Left forelimb (tissue), 1 donor: Measurements from ENCODE around the gene SPATA1.

Experiments
- DNase-seq: peaks from one replicate; pipeline ENCODE4 v3.0.0-alpha.2; 2018; ENCODE audit warnings: low spot score

The SPATA1 gene

DNA sequence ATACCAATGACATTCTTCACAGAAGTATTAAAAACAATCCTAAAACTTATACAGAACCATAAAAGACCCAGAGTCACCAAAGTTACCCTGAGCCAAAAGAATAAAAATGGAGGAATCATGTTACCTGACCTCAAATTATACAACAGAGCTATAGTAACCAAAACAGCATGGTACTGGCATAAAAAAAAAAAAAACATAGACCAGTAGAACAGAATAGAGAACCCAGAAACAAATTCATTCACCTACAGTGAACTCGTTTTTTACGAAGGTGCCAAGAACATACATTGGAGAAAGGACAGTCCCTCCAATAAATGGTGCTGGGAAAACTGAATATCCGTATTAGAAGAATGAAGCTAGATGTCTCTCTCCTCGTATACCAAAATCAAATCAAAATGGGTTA lies 2.8 kb downstream of the SPATA1 start:
- DNase-seq, result no peak

- DNase-seq, result no peak
These were observed 4.0 kb downstream of the SPATA1 start for GRCh38 chr1:84510165-84510564.

DNA sequence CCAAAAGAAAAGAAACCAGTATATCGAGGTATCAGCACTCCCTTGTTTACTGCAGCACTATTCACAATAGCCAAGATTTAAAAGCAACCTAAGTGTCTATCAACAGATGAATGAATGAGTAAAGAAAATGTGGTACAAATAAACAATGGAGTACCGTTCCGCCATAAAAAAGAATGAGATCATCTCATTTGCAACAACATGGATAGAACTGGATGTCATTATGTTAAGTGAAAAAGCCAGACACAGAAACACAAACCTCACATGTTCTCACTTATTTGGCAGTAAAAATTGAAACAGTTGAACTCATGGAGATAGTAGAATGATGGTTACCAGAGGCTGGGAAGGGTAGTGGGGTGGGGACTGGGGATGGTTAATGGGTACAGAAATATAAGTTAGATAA lies 4.5 kb downstream of the SPATA1 start:
- no peak for DNase-seq

- no peak for DNase-seq
These were observed 18.4 kb downstream of the SPATA1 start for GRCh38 chr1:84524590-84524989.

DNA sequence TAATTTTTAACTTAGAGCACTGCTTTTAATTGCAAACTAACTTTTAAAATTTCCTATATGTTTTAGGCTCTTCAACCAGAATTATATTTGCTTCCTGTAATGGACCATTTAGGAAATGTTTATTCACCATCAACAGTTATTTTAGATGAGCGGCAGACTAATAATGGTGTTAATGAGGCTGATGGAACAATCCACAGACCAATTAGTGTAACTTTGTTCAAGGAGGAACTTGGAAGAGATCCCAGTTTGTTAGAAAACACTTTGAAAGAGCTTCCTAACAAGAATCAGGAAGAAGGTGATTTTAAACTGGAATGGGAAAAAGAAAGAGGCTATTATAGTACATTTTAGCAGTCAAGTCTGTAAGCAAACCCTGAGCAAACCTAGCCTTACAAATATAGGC lies 19.6 kb downstream of the SPATA1 start:
- DNase-seq, result no peak

DNA sequence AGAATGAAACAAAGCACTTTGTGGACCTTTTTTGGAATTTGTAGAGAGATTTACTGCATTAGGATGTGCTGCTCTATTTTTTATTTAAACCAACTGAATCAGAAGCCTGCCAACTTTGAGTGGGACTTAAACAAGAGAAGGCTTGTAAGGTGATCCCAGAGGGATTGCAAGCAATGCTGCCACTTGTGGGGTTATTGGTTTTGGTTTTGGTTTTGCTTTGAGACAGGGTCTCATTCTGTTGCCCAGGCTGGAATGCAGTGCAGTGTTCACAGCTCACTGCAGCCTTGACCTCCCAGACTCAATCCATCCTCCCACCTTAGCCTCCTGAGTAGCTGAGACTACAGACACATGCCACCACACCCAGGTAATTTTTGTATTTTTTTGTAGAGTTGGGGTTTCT lies 32.4 kb downstream of the SPATA1 start:
- no peak for DNase-seq

- no peak for DNase-seq
These were observed 33.8 kb downstream of the SPATA1 start for GRCh38 chr1:84539972-84540371.

GRCh38 chr1:84540759-84541158 lies 34.6 kb downstream of the SPATA1 start:
- DNase-seq, result no peak

- no peak for DNase-seq
These were observed 35.5 kb downstream of the SPATA1 start for GRCh38 chr1:84541679-84542078.

- no peak for DNase-seq
These were observed 44.6 kb downstream of the SPATA1 start for GRCh38 chr1:84550826-84551225.

DNA sequence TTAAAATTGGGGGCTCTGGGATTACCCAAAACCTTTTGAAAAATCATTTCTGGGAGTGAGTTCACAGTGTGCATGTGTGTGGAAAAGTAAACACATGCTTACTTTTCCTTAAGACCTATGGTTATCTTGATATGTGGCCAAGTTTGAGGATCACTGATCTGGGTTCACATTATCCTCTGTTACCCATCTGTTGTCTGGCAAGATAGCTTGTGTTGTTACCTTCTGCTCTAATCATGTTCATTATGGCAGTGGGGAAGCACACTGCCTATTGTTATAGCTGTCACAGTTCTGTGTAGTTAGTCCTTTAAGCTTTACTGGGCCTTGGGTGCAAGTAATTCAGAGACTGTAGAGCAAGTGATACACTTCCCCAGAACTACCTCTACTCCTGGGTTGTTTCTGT lies 63.0 kb downstream of the SPATA1 start:
- DNase-seq, result no peak

DNA sequence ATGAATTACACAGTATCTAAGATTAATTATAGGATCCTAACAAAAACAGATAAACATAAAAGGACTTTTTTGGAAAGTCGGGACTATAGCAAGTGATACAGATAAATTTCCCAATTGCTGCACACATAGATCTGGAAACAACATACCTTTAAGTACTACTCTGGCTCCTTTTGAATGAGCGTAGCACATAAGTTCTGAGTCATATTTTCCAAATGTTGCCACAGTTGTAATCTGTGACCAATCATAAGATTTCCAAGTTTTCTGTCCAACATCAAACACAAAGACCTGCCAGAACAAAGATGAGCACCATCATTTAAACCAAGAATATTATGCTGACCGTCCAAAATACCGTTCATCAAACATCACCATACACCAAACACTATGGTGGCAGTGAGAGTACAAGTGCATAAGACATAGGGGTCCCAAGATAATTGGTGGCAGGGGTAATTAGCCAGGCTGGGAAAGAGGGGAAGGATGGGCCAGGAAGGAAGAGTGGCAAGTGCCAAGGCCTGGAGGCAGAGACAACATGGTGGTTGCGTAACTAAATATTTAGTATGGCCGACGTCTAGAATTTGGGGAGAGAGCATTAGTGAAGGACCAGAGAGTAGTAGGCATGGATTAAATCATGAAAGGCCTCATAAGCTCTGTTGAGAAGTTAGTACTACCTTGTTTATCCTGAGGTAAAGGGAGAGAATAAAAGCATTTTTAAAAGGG lies 64.4 kb downstream of the SPATA1 start:
- DNase-seq, result no peak

- no peak for DNase-seq
These were observed 65.0 kb downstream of the SPATA1 start for GRCh38 chr1:84571150-84571535.

GRCh38 chr1:84573481-84573966 lies 67.3 kb downstream of the SPATA1 start:
- DNase-seq, result no peak

GRCh38 chr1:84573967-84574842 lies 68.0 kb downstream of the SPATA1 start, which contains the start of gene CTBS:
CTBS (minus strand) TSS chr1:84574440; CDS start chr1:84574415, 25 bp downstream.
- peak; percentile 93 for DNase-seq

DNA sequence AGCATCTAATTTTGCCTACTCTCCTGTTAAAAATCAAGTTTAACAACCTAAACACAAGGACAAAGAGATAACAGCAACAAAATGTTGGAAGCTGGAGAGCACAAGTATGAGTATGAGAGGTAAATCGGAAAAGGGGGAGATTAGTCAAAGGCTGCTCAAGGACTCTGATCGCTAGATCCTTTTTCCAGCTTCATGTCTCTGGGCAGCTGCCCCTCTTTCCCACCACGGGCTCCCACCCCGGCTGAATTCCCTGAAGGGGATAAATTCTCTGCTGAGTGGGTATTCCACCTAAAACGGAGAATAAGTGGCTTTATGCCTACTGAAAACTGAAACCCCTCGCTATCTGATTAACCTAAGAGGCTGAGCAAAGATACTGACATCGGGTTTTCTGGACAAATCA lies 68.8 kb downstream of the SPATA1 start:
- DNase-seq, result no peak

- no peak for DNase-seq
These were observed 75.5 kb downstream of the SPATA1 start for GRCh38 chr1:84581648-84582047.

- DNase-seq, result no peak
These were observed 76.8 kb downstream of the SPATA1 start for GRCh38 chr1:84582802-84583587.

GRCh38 chr1:84583648-84584047 lies 77.5 kb downstream of the SPATA1 start:
- DNase-seq, result no peak

- DNase-seq, result no peak
These were observed 77.9 kb downstream of the SPATA1 start for GRCh38 chr1:84584126-84584525.

DNA sequence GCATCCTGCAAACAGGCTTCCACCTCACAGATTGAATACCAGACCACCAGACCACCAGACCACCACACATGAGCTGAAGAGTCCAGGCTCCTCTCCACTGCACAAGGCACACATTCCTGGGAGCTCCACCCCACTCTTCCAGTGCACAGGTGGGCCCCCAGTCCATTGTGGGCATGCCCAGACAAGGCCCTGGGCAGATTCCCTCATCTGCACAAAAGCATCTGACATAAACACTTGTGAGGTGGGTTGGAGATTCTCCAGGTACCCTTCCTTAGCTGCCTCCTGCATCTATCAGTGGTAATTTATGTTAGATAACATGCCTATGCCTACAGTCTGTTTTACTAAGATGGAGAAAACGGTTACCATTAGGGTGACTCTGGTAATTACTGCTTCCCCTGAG lies 79.6 kb downstream of the SPATA1 start:
- DNase-seq, result no peak

DNA sequence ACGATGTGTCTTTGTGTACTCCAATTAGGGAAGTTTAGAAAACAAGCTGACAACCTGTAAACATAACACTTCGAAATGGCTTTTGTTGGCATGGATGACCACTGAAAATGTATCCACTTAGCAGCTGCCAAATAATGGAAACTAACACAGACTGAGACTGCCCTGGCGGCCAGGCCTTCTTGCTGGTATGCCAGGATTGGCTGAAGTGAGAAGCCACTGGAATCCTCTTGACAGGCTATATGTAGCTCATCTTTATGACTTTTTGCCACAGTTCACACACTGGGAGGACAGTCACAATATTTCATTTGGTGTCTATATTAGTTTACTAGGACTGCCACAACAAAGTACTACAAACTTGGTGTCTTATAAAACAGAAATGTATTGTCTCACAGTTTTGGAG lies 80.9 kb downstream of the SPATA1 start:
- no peak for DNase-seq
